Endothelial cell of umbilical vein (primary cell): Measurements from ENCODE around the gene PCNT. TPM values are rescaled to one million over a fixed set of nuclear protein-coding genes. Genes with fewer than 3 reads are reported as not detected.

ENCODE experiments used
- BruUV-seq: library from RNA; stranded (reverse); fragments of 400-500 nt; replicated peaks from 2 replicates; lab custom pipeline; 2021; lab: Mats Ljungman, UMichigan
- CTCF ChIA-PET: fragments of 300-600, 350-600 bp; sonication (Branson Sonifier 250); formaldehyde crosslinking; loops from one replicate; lab custom pipeline; 2021; ENCODE audit warnings: antibody characterized with exemption, inconsistent platforms; lab: Charles Lee
- POLR2A ChIA-PET: fragments of 300-600, 350-600 bp; sonication (Branson Sonifier 250); formaldehyde crosslinking; loops from one replicate; lab custom pipeline; 2021; ENCODE audit warnings: antibody characterized with exemption, inconsistent platforms; lab: Charles Lee
- DNase-seq: peaks from one replicate; pipeline ENCODE4 v3.0.0-alpha.2; 2011; ENCODE audit warnings: low read depth, low spot score
- FAIRE-seq: peaks from 2 replicates; lab custom pipeline; 2011; peaks lifted over from hg19 to GRCh38; lab: Jason Lieb, UNC
- H2AFZ ChIP-seq: 2 replicates; pipeline ENCODE4 v1.6.0; 2012; ENCODE audit warnings: low read depth, low read length, control low read depth, inconsistent platforms
- H3K27ac ChIP-seq: 2 replicates; pipeline ENCODE4 v1.5.1; 2011; ENCODE audit warnings: low read depth, mild to moderate bottlenecking, control low read depth, low read length, moderate library complexity; ENCODE audit not compliant: insufficient read depth
- H3K27me3 ChIP-seq, 2 experiments: 2 replicates each; pipeline versions ENCODE4 v1.6.0 to v1.6.1; 2011; ENCODE audit warnings: low read length in 2 of 2, mixed read lengths in 1 of 2; ENCODE audit not compliant: control insufficient read depth in 2 of 2, insufficient read depth in 2 of 2
- H3K36me3 ChIP-seq, 2 experiments: 2 replicates in 1 of 2; 3 replicates in 1 of 2; pipeline ENCODE4 v1.5.1; 2011; ENCODE audit warnings: low read length in 2 of 2, mild to moderate bottlenecking in 1 of 2, moderate library complexity in 1 of 2; ENCODE audit not compliant: control insufficient read depth in 2 of 2, insufficient read depth in 2 of 2; ENCODE audit errors: extremely low read depth in 1 of 2
- H3K4me1 ChIP-seq: 3 replicates; pipeline ENCODE4 v1.5.1; 2011; ENCODE audit warnings: mild to moderate bottlenecking, low read length; ENCODE audit not compliant: control insufficient read depth, insufficient read depth; ENCODE audit errors: extremely low read depth
- H3K4me2 ChIP-seq: 2 replicates; pipeline ENCODE4 v1.6.1; 2011; ENCODE audit warnings: low read length, control low read depth, mixed read lengths; ENCODE audit not compliant: insufficient read depth
- H3K4me3 ChIP-seq, 3 experiments: fragments of 200-600 bp in 1 of 3; sonication (generic), shearing (Covaris generic) in 1 of 3; replicated peaks in 1 of 3; 2 replicates each; pipeline ENCODE4 v1.5.1; 2011 to 2016; ENCODE audit warnings: control low read depth in 3 of 3, low read length in 3 of 3, mild to moderate bottlenecking in 2 of 3, inconsistent platforms in 1 of 3, low read depth in 1 of 3, moderate library complexity in 1 of 3; ENCODE audit not compliant: insufficient read depth in 1 of 3
- H3K79me2 ChIP-seq: 2 replicates; pipeline ENCODE4 v1.6.0; 2012; ENCODE audit warnings: low read length, inconsistent platforms; ENCODE audit not compliant: control insufficient read depth, insufficient read depth
- H3K9ac ChIP-seq: replicated peaks from 2 replicates; pipeline ENCODE3; 2011; ENCODE audit warnings: low read length, control low read depth; ENCODE audit not compliant: insufficient read depth; ENCODE audit errors: extremely low read depth
- H3K9me1 ChIP-seq: replicated peaks from 3 replicates; pipeline ENCODE4 v1.6.0; 2011; ENCODE audit warnings: mild to moderate bottlenecking, low read length; ENCODE audit not compliant: control insufficient read depth, insufficient read depth; ENCODE audit errors: extremely low read depth
- H3K9me3 ChIP-seq: replicated peaks from 2 replicates; pipeline ENCODE4 v1.5.1; 2012; ENCODE audit warnings: low read length, inconsistent platforms; ENCODE audit not compliant: control insufficient read depth, insufficient read depth
- H4K20me1 ChIP-seq: replicated peaks from 2 replicates; pipeline ENCODE3; 2011; ENCODE audit warnings: mild to moderate bottlenecking, low read length; ENCODE audit not compliant: control insufficient read depth, insufficient read depth; ENCODE audit errors: extremely low read depth
- CTCF ChIP-seq, 2 donors: IDR thresholded peaks; 1 replicate in 1 of 2; 2 replicates in 1 of 2; pipeline ENCODE4 v1.5.1; 2011; ENCODE audit warnings: low read length in 2 of 2, mild to moderate bottlenecking in 2 of 2, moderate library complexity in 2 of 2, control low read depth in 1 of 2, inconsistent platforms in 1 of 2, low read depth in 1 of 2; ENCODE audit not compliant: insufficient read depth in 1 of 2; ENCODE audit errors: extremely low read depth in 1 of 2
- EZH2 ChIP-seq: IDR thresholded peaks from 2 replicates; pipeline ENCODE4 v1.6.1; 2012; ENCODE audit warnings: borderline replicate concordance, low read depth, mild to moderate bottlenecking, moderate library complexity, low read length, inconsistent platforms; ENCODE audit not compliant: severe bottlenecking
- FOS ChIP-seq: IDR thresholded peaks from 2 replicates; pipeline ENCODE4 v1.6.1; 2011; ENCODE audit warnings: mild to moderate bottlenecking, low read length, moderate library complexity, borderline replicate concordance; ENCODE audit not compliant: insufficient read depth
- GATA2 ChIP-seq: IDR thresholded peaks from 2 replicates; pipeline ENCODE4 v1.7.0; 2011; ENCODE audit warnings: low read depth, mild to moderate bottlenecking, moderate library complexity, mixed read lengths, low read length; ENCODE audit not compliant: insufficient read length, insufficient read depth
- JUN ChIP-seq: IDR thresholded peaks from 2 replicates; pipeline ENCODE4 v1.6.1; 2011; ENCODE audit warnings: borderline replicate concordance, low read depth; ENCODE audit not compliant: insufficient read length, insufficient read depth
- MAX ChIP-seq: IDR thresholded peaks from 2 replicates; pipeline ENCODE4 v1.6.1; 2011; ENCODE audit not compliant: insufficient read depth, insufficient read length
- MYC ChIP-seq: IDR thresholded peaks from one replicate; pipeline ENCODE4 v1.6.1; 2011; ENCODE audit warnings: mild to moderate bottlenecking, low read depth, low read length
- POLR2A ChIP-seq: IDR thresholded peaks from 2 replicates; pipeline ENCODE4 v1.6.1; 2012; ENCODE audit warnings: low read depth, mild to moderate bottlenecking, control low read depth, low read length
- POLR2AphosphoS5 ChIP-seq: IDR thresholded peaks from 2 replicates; pipeline ENCODE4 v1.6.1; 2012; ENCODE audit warnings: low read depth, mild to moderate bottlenecking, control low read depth, low read length, moderate library complexity; ENCODE audit not compliant: insufficient read depth
- dilution Hi-C: fragments of 300-500 bp; cut with MboI; formaldehyde crosslinking; loops from one replicate; pipeline ENCODE4 v1.15.0; 2019; ENCODE audit warnings: low sequenced_read_pairs; ENCODE audit not compliant: extremely low pct_ligation_motif_present
- intact Hi-C: fragments of 100-400 bp; cut with micrococcal nuclease; formaldehyde crosslinking; loops from one replicate; pipeline ENCODE4 v1.10.0; 2022
- polyA plus RNA-seq, 4 experiments: library from polyadenylated mRNA; depleted of rRNA in 3 of 4; stranded (reverse) in 3 of 4; unstranded in 1 of 4; fragments of >200 nt; gene quantifications; 2 replicates each; pipeline versions ENCODE4 v1.2.1 to v1.2.3, GENCODE V29; 2011 to 2012; ENCODE audit warnings: missing spikeins in 1 of 4
- total RNA-seq: library from RNA; stranded (reverse); gene quantifications from 2 replicates; pipeline ENCODE4 v1.2.3, GENCODE V29; 2021

Gene PCNT
- total and polyA plus RNA-seq, 2 donors (not counting 3 experiments of a cell fraction or from before 2014, with no cell fraction given) = 9.6 to 49.5 TPM

- POLR2A ChIA-PET = no interaction called here
- Histone ChIP-seq H3K4me1 (peaks cover 33% of the 10 kb centered on the region), H3K9me1 (no peaks in the 10 kb centered on the region), H2AFZ (no peak overlapping the region), H3K27ac (no peak overlapping the region), H3K36me3 (peaks cover 0 to 4% of the 10 kb centered on the region in 2 experiments), H3K9me3 (no peaks in the 10 kb centered on the region), H3K4me3 (no peak overlapping the region), H3K79me2 (peaks cover 32% of the 10 kb centered on the region), H3K4me2 (peak overlapping the region; percentile 100), H4K20me1 (no peaks in the 10 kb centered on the region), H3K9ac (no peak overlapping the region), H3K27me3 (no peaks in the 10 kb centered on the region)
- dilution Hi-C loops (no loop called here), intact Hi-C loops (no loop called here)
- BruUV-seq = no TSS peak
- CTCF ChIA-PET = no interaction called here
- FAIRE-seq (no peak), DNase-seq (no peak)
- TF ChIP-seq MAX = no peak
- no peak for TF ChIP-seq POLR2AphosphoS5
- TF ChIP-seq FOS = no peak
- no peak for TF ChIP-seq MYC
- TF ChIP-seq JUN = no peak
- no peak for TF ChIP-seq POLR2A
- TF ChIP-seq GATA2 = no peak
- no peak for TF ChIP-seq EZH2
- no peak for TF ChIP-seq CTCF (IDR thresholded peaks at IDR 0.05; ENCODE audit: extremely low read depth in 1 of 2, insufficient read depth in 1 of 2, low read depth in 1 of 2, low read length in 2 of 2)
Measured at GRCh38 chr21:46287541-46287940, 36.4 kb upstream of the PCNT start.
